Parathyroid adenoma (tissue), 2 donors: ENCODE data around the gene FNDC3B.

Experiments
- H2AFZ ChIP-seq: fragments of 300-600 bp; sonication (generic); one replicate; pipeline ENCODE4 v1.7.0; 2017; ENCODE audit warnings: antibody characterized with exemption, mild to moderate bottlenecking
- H3K27ac ChIP-seq: fragments of 300-600 bp; sonication (generic); one replicate; pipeline ENCODE4 v1.7.0; 2017
- H3K27me3 ChIP-seq: fragments of 300-600 bp; sonication (generic); one replicate; pipeline ENCODE4 v1.7.0; 2017; ENCODE audit warnings: low read length; ENCODE audit not compliant: control insufficient read depth, insufficient read depth
- H3K36me3 ChIP-seq: fragments of 300-600 bp; sonication (generic); one replicate; pipeline ENCODE4 v1.7.0; 2017; ENCODE audit warnings: low read length; ENCODE audit not compliant: control insufficient read depth, insufficient read depth
- H3K4me1 ChIP-seq: fragments of 300-600 bp; sonication (generic); one replicate; pipeline ENCODE4 v1.7.0; 2017; ENCODE audit warnings: control low read depth
- H3K4me2 ChIP-seq: fragments of 300-600 bp; sonication (generic); one replicate; pipeline ENCODE4 v1.7.0; 2017; ENCODE audit warnings: low read length
- H3K4me3 ChIP-seq: fragments of 300-600 bp; sonication (generic); one replicate; pipeline ENCODE4 v1.7.0; 2017; ENCODE audit warnings: low read depth, low read length
- H3K79me2 ChIP-seq: fragments of 300-600 bp; sonication (generic); one replicate; pipeline ENCODE4 v1.7.0; 2017; ENCODE audit warnings: control low read depth
- H3K9ac ChIP-seq: fragments of 300-600 bp; sonication (generic); one replicate; pipeline ENCODE4 v1.7.0; 2017; ENCODE audit warnings: mild to moderate bottlenecking
- H3K9me3 ChIP-seq: fragments of 300-600 bp; sonication (generic); one replicate; pipeline ENCODE4 v1.7.0; 2017; ENCODE audit warnings: low read length; ENCODE audit not compliant: control insufficient read depth
- CTCF ChIP-seq: fragments of 300-600 bp; sonication (generic); IDR thresholded peaks from one replicate; pipeline ENCODE4 v1.7.0; 2017; ENCODE audit warnings: antibody characterized with exemption, mild to moderate bottlenecking
- donor health status: primary hyperparathyroidism.

The FNDC3B gene

GRCh38 chr3:172057624-172058327 is 18.4 kb downstream of the FNDC3B start:
- Histone ChIP-seq H2AFZ (no peak overlapping the region), H3K9me3 (no peaks in the 10 kb centered on the region), H3K4me1 (no peaks in the 10 kb centered on the region), H3K9ac (no peak overlapping the region), H3K27me3 (no peaks in the 10 kb centered on the region), H3K79me2 (peaks cover 25% of the 10 kb centered on the region), H3K36me3 (no peaks in the 10 kb centered on the region), H3K4me2 (no peak overlapping the region), H3K27ac (no peak overlapping the region), H3K4me3 (no peak overlapping the region)
- TF ChIP-seq CTCF = no peak

GRCh38 chr3:172059532-172059931 is 20.2 kb downstream of the FNDC3B start:
- no peak for TF ChIP-seq CTCF

GRCh38 chr3:172060234-172060633 is 20.9 kb downstream of the FNDC3B start:
- Histone ChIP-seq H3K4me1 (no peaks in the 10 kb centered on the region), H3K9ac (no peak overlapping the region), H3K9me3 (no peaks in the 10 kb centered on the region), H3K4me2 (no peak overlapping the region), H3K4me3 (no peak overlapping the region), H3K27me3 (no peaks in the 10 kb centered on the region), H3K36me3 (no peaks in the 10 kb centered on the region), H3K79me2 (peaks cover 38% of the 10 kb centered on the region), H3K27ac (no peak overlapping the region), H2AFZ (no peak overlapping the region)
- no peak for TF ChIP-seq CTCF

More at GRCh38 chr3:172059532-172059931, 20.2 kb downstream of the FNDC3B start:
- Histone ChIP-seq H3K4me2 (no peak overlapping the region), H3K4me1 (no peaks in the 10 kb centered on the region), H3K79me2 (peaks cover 36% of the 10 kb centered on the region), H3K9me3 (no peaks in the 10 kb centered on the region), H3K9ac (no peak overlapping the region), H2AFZ (no peak overlapping the region), H3K27ac (no peak overlapping the region), H3K4me3 (no peak overlapping the region), H3K27me3 (no peaks in the 10 kb centered on the region), H3K36me3 (no peaks in the 10 kb centered on the region)

- Histone ChIP-seq H3K4me3 (no peak overlapping the region), H3K36me3 (no peaks in the 10 kb centered on the region), H3K4me2 (no peak overlapping the region), H3K27ac (no peak overlapping the region), H3K9ac (no peak overlapping the region), H3K79me2 (peaks cover 34% of the 10 kb centered on the region), H3K4me1 (peaks cover 8% of the 10 kb centered on the region), H3K27me3 (no peaks in the 10 kb centered on the region), H2AFZ (no peak overlapping the region), H3K9me3 (no peaks in the 10 kb centered on the region)
- no peak for TF ChIP-seq CTCF
Observed at GRCh38 chr3:172061724-172062184, 22.4 kb downstream of the FNDC3B start.

- Histone ChIP-seq H3K79me2 (peaks cover 34% of the 10 kb centered on the region), H3K4me3 (no peak overlapping the region), H2AFZ (no peak overlapping the region), H3K4me2 (no peak overlapping the region), H3K9ac (no peak overlapping the region), H3K36me3 (no peaks in the 10 kb centered on the region), H3K4me1 (peaks cover 8% of the 10 kb centered on the region), H3K27me3 (no peaks in the 10 kb centered on the region), H3K27ac (no peak overlapping the region), H3K9me3 (no peaks in the 10 kb centered on the region)
- TF ChIP-seq CTCF = no peak
Observed at GRCh38 chr3:172062761-172063160, 23.4 kb downstream of the FNDC3B start.
